NB4 (cell line): ENCODE measurements around the gene ITGA11.

Source experiments
- MYC ChIP-seq: IDR thresholded peaks from 2 replicates; pipeline ENCODE4 v1.6.1; 2011; ENCODE audit warnings: low read depth, low read length
- TF ChIP-seq, protein P1 (sequence below): IDR thresholded peaks from one replicate; pipeline ENCODE4 v1.5.1; 2012; ENCODE audit warnings: low read depth, low read length

DNA sequence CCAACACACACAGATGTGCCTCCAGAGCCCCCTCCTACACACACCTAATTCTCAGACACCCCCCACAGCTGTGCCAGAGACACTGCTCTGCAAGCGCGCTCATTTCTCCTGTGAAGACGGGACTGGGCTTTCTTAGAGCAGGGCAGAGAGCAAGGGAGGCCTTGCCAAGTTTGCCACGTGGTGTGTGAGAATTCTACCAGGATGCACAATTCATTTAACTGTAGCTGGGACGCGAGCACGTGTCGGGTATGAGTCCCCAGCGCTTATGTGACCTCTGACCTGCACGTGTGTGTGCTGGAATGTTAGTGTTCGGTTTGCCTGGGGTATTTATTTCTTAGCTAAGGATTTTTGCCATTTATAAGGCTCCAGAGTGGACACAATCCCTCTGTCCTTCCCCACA lies 117.4 kb downstream of the ITGA11 start:
- TF ChIP-seq, protein P1, sequence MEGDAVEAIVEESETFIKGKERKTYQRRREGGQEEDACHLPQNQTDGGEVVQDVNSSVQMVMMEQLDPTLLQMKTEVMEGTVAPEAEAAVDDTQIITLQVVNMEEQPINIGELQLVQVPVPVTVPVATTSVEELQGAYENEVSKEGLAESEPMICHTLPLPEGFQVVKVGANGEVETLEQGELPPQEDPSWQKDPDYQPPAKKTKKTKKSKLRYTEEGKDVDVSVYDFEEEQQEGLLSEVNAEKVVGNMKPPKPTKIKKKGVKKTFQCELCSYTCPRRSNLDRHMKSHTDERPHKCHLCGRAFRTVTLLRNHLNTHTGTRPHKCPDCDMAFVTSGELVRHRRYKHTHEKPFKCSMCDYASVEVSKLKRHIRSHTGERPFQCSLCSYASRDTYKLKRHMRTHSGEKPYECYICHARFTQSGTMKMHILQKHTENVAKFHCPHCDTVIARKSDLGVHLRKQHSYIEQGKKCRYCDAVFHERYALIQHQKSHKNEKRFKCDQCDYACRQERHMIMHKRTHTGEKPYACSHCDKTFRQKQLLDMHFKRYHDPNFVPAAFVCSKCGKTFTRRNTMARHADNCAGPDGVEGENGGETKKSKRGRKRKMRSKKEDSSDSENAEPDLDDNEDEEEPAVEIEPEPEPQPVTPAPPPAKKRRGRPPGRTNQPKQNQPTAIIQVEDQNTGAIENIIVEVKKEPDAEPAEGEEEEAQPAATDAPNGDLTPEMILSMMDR = no peak
- TF ChIP-seq MYC = no peak
